Erythroblast (primary cell): Measurements from ENCODE around the gene ENHO.

Experiments used
- GATA1 ChIP-seq: IDR thresholded peaks from 2 replicates; pipeline ENCODE4 v1.6.1; 2011; ENCODE audit warnings: low read depth, mild to moderate bottlenecking, control low read depth, low read length, moderate library complexity
- POLR2A ChIP-seq: IDR thresholded peaks from 2 replicates; pipeline ENCODE4 v1.6.1; 2011; ENCODE audit warnings: mild to moderate bottlenecking, low read length

DNA sequence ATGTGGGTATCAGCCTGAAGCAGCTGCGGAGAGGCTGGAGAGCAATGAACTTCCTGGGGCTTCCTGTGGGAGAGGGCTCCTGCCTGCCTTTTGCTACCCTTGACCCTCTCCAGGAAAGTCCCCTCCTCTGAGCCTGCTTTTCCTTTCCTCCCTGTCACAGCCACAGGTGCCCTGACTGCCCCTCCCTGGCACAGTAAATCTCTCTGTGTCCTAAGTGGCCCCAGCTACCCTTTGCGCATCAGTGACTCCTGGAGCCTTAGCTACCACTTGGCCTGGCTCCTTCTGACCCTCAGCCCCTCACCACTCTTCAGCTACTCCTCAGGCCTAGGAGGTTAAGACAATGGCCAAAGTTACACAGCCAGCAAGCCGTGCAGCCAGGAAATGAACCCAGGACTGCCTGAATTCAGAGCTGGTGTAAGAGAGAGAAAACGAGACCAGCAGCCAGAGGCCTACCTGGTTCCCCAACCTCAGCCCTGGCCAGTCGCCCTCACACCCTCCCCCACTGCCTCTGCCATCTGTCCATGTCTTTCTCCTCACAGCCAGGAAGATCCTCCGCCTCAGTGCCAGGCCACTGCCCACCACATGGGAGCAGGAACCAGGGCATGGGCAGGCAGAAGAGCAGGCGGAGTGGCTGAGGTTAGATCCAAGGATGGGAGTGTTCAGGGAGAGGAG, 48.2 kb upstream of the ENHO start:
- no peak for TF ChIP-seq POLR2A
- no peak for TF ChIP-seq GATA1
